Endothelial cell of umbilical vein (primary cell): Measurements from ENCODE around the gene DPP7.

Experiments
- CTCF ChIP-seq, 2 donors: IDR thresholded peaks; 1 replicate in 1 of 2; 2 replicates in 1 of 2; pipeline ENCODE4 v1.5.1; 2011; ENCODE audit warnings: low read length in 2 of 2, mild to moderate bottlenecking in 2 of 2, moderate library complexity in 2 of 2, control low read depth in 1 of 2, inconsistent platforms in 1 of 2, low read depth in 1 of 2; ENCODE audit not compliant: insufficient read depth in 1 of 2; ENCODE audit errors: extremely low read depth in 1 of 2
- EZH2 ChIP-seq: IDR thresholded peaks from 2 replicates; pipeline ENCODE4 v1.6.1; 2012; ENCODE audit warnings: borderline replicate concordance, low read depth, mild to moderate bottlenecking, moderate library complexity, low read length, inconsistent platforms; ENCODE audit not compliant: severe bottlenecking
- FOS ChIP-seq: IDR thresholded peaks from 2 replicates; pipeline ENCODE4 v1.6.1; 2011; ENCODE audit warnings: mild to moderate bottlenecking, low read length, moderate library complexity, borderline replicate concordance; ENCODE audit not compliant: insufficient read depth
- GATA2 ChIP-seq: IDR thresholded peaks from 2 replicates; pipeline ENCODE4 v1.7.0; 2011; ENCODE audit warnings: low read depth, mild to moderate bottlenecking, moderate library complexity, mixed read lengths, low read length; ENCODE audit not compliant: insufficient read length, insufficient read depth
- JUN ChIP-seq: IDR thresholded peaks from 2 replicates; pipeline ENCODE4 v1.6.1; 2011; ENCODE audit warnings: borderline replicate concordance, low read depth; ENCODE audit not compliant: insufficient read length, insufficient read depth
- MAX ChIP-seq: IDR thresholded peaks from 2 replicates; pipeline ENCODE4 v1.6.1; 2011; ENCODE audit not compliant: insufficient read depth, insufficient read length
- POLR2A ChIP-seq: IDR thresholded peaks from 2 replicates; pipeline ENCODE4 v1.6.1; 2012; ENCODE audit warnings: low read depth, mild to moderate bottlenecking, control low read depth, low read length
- POLR2AphosphoS5 ChIP-seq: IDR thresholded peaks from 2 replicates; pipeline ENCODE4 v1.6.1; 2012; ENCODE audit warnings: low read depth, mild to moderate bottlenecking, control low read depth, low read length, moderate library complexity; ENCODE audit not compliant: insufficient read depth

GRCh38 chr9:137088121-137088520 lies 26.4 kb downstream of the DPP7 start:
- no peak for TF ChIP-seq MAX
- no peak for TF ChIP-seq CTCF (IDR thresholded peaks at IDR 0.05; ENCODE audit: extremely low read depth in 1 of 2, insufficient read depth in 1 of 2, low read depth in 1 of 2, low read length in 2 of 2)
- TF ChIP-seq GATA2: no peak
- TF ChIP-seq EZH2: no peak
- TF ChIP-seq POLR2A: no peak
- TF ChIP-seq POLR2AphosphoS5: no peak
- no peak for TF ChIP-seq FOS
- TF ChIP-seq JUN: no peak
